Lower lobe of right lung (tissue), 2 donors: ENCODE data around the gene CNIH3. TPM values are rescaled to one million over a fixed set of nuclear protein-coding genes. Genes with fewer than 3 reads are reported as not detected.
A peak's percentile ranks its signal among the peaks of the same experiment; 100 is the strongest.

Source experiments
- ATAC-seq, 2 donors: fragments of 200-7000 bp; cut with Tn5 transposase; one replicate each; pipeline ENCODE4 v1.9.1; 2020 to 2022; ENCODE audit warnings: mild to moderate bottlenecking in 2 of 2, moderate library complexity in 2 of 2
- DNase-seq: peaks from one replicate; pipeline ENCODE4 v3.0.0-alpha.2; 2020
- H3K27ac ChIP-seq: fragments of 200-600 bp; one replicate; pipeline ENCODE4 v1.8.0; 2022
- H3K27me3 ChIP-seq: fragments of 200-600 bp; one replicate; pipeline ENCODE4 v1.8.0; 2022; ENCODE audit warnings: low read depth
- H3K36me3 ChIP-seq: fragments of 200-600 bp; one replicate; pipeline ENCODE4 v1.8.0; 2022; ENCODE audit warnings: mild to moderate bottlenecking
- H3K4me1 ChIP-seq: fragments of 200-600 bp; one replicate; pipeline ENCODE4 v1.8.0; 2022
- H3K4me3 ChIP-seq: fragments of 200-600 bp; one replicate; pipeline ENCODE4 v1.8.0; 2022; ENCODE audit warnings: mild to moderate bottlenecking
- H3K9me3 ChIP-seq: fragments of 200-600 bp; one replicate; pipeline ENCODE4 v1.8.0; 2022
- intact Hi-C: fragments of 100-400 bp; cut with DNase I; formaldehyde crosslinking; loops from one replicate; pipeline ENCODE4 v1.11.0; 2022
- total RNA-seq: library from RNA; stranded (reverse); fragmentation: NEBNext Ultra II Directional; extraction: Animal tissue kit (Norgen Biotek cat#: 25700); gene quantifications from one replicate; pipeline ENCODE4 v1.2.1, GENCODE V29; 2021
- TF ChIP-seq, protein P1 (sequence below): fragments of 200-600 bp; IDR thresholded peaks from one replicate; pipeline ENCODE4 v1.8.0; 2022; ENCODE audit warnings: antibody characterized with exemption, mild to moderate bottlenecking
- donor health status: DM: no; HTN: yes; CAD: no; lungs with severe emphysema.

The CNIH3 gene
- total RNA-seq, 1 donor from 2014 or later: 2.1 TPM

DNA sequence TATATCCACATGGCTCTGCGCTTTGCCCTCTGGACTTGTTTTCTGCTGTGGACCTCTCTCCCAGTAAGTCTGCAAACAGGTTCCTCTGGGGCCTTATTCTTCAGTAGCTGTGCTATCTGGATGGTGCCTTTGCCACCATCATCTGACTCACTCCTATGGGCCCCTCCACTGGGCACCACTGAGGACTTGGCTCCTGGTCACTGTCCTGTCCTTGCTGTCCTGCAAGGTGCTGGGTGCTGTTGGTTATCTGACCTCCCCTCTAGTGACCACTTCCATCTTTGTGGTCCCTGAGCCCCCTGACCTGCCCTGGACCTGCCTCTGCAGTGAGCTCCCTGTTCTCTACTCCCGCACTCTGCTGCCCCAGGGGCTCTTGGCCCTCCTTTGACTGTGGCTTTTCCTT lies 6.7 kb downstream of the CNIH3 start:
- ATAC-seq: no peak

DNA sequence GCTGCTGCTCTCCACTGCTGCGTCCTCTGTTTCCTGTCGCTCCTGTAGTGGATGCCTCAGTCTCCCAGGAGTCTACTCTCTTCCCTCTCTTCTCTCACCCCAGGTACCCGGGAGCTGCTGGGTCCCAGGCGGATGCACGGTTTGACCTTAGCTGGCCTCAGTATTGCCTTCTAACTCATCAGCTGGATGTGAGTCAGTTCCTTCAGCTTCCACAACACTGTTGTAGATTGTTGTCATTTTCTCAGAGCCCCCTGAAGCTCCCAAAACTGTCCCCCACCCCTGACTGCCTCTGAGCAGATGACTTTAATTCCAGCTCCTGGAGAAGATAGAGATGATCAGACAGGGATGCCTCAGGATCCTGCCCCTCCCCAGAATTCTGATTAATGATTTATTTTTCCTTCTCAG lies 7.2 kb downstream of the CNIH3 start:
- no peak for DNase-seq
- H3K27me3 ChIP-seq: peaks cover 15% of the 10 kb centered on the region
- H3K27ac ChIP-seq: no peak overlapping the region
- TF ChIP-seq, protein P1, sequence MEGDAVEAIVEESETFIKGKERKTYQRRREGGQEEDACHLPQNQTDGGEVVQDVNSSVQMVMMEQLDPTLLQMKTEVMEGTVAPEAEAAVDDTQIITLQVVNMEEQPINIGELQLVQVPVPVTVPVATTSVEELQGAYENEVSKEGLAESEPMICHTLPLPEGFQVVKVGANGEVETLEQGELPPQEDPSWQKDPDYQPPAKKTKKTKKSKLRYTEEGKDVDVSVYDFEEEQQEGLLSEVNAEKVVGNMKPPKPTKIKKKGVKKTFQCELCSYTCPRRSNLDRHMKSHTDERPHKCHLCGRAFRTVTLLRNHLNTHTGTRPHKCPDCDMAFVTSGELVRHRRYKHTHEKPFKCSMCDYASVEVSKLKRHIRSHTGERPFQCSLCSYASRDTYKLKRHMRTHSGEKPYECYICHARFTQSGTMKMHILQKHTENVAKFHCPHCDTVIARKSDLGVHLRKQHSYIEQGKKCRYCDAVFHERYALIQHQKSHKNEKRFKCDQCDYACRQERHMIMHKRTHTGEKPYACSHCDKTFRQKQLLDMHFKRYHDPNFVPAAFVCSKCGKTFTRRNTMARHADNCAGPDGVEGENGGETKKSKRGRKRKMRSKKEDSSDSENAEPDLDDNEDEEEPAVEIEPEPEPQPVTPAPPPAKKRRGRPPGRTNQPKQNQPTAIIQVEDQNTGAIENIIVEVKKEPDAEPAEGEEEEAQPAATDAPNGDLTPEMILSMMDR: no peak
- no peaks in the 10 kb centered on the region for H3K9me3 ChIP-seq
- intact Hi-C loops: no loop called here
- H3K36me3 ChIP-seq: no peaks in the 10 kb centered on the region
- no peak for ATAC-seq
- no peaks in the 10 kb centered on the region for H3K4me1 ChIP-seq
- no peak overlapping the region for H3K4me3 ChIP-seq

More for the DNA sequence above, 6.7 kb downstream of the CNIH3 start:
- no peak overlapping the region for H3K27ac ChIP-seq
- H3K4me3 ChIP-seq: no peak overlapping the region
- H3K36me3 ChIP-seq: no peaks in the 10 kb centered on the region
- intact Hi-C loops: no loop called here
- H3K9me3 ChIP-seq: no peaks in the 10 kb centered on the region
- no peak for DNase-seq
- H3K27me3 ChIP-seq: peaks cover 19% of the 10 kb centered on the region
- TF ChIP-seq, protein P1: no peak
- H3K4me1 ChIP-seq: no peaks in the 10 kb centered on the region

DNA sequence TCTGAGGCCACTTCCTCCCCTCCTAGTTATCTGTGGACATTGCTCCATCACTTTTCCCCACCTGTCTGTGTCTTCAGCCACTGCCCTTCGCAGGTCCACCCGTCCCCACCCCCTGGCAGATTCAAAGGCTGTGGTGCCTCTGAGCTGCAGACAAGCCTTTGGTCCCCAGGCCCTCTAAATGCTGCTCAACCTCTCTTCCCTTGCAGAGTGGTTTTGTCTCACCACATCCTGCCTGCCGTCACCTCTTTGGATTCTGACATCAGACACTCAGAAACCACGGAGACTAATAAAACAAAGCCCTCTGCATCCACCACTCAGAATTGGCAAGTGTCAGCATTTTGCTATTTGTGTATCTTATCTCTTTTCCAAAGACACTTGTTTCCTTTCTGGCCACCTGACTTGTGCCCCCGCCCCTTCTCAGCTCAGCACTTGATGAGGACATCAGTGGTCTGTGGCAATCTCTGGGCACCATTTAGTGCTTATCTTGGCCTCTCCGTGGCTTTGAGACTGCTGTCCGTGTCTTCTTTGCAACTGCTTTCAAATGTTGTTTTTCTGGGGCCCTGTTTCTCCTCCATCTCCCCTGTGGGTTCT lies 7.7 kb downstream of the CNIH3 start:
- H3K4me1 ChIP-seq: no peaks in the 10 kb centered on the region
- ATAC-seq: peak; percentile 58 to 64
- H3K9me3 ChIP-seq: no peaks in the 10 kb centered on the region
- no peak overlapping the region for H3K4me3 ChIP-seq
- H3K27me3 ChIP-seq: peaks cover 9% of the 10 kb centered on the region
- TF ChIP-seq, protein P1: no peak
- no peak for DNase-seq
- no peaks in the 10 kb centered on the region for H3K36me3 ChIP-seq
- intact Hi-C loops: no loop called here
- H3K27ac ChIP-seq: no peak overlapping the region

DNA sequence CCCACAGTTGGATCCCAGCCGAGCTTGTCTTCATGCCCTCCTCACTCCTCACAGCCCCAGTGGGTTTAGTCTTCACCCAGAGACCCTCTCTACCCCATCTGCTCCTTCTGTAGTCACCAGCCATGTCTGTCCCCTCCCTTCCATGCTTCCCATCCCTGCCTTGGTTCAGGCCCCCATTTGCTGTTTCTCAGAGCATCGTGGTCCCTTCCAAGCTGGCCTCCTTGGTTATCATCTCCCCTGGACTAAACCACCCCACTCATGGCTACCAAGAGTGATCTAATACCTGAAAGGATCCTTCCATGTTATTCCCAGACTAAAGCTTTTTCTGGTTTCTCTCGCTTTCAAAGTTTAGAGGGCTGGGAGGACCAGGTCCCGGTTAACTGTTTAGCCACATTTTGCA lies 8.3 kb downstream of the CNIH3 start:
- ATAC-seq: no peak
- peaks cover 3% of the 10 kb centered on the region for H3K27me3 ChIP-seq
- no peaks in the 10 kb centered on the region for H3K9me3 ChIP-seq
- TF ChIP-seq, protein P1: no peak
- H3K4me1 ChIP-seq: no peaks in the 10 kb centered on the region
- H3K4me3 ChIP-seq: no peak overlapping the region
- no peaks in the 10 kb centered on the region for H3K36me3 ChIP-seq
- no peak overlapping the region for H3K27ac ChIP-seq
- no peak for DNase-seq
- intact Hi-C loops: no loop called here

DNA sequence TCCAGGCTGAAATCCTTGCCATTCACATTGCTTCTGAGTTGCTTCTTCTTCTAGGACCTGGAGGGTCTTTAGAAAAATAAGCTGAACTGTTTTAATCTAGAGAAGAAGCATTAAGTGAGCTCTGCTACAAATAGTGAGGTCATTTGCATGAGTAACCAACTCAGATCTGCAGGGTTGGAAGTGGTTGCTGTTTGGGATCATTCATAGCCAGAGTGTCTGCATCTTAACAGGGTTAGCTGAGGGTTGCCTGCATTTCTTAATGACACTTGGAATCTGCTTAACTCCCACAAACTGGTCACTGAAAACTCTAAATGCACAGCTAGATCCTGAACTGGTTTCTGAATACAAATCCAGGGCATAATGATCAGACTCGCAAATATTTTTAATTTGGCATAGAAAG lies 9.9 kb downstream of the CNIH3 start:
- no peaks in the 10 kb centered on the region for H3K27me3 ChIP-seq
- no peaks in the 10 kb centered on the region for H3K4me1 ChIP-seq
- no peak overlapping the region for H3K4me3 ChIP-seq
- no peaks in the 10 kb centered on the region for H3K9me3 ChIP-seq
- H3K36me3 ChIP-seq: no peaks in the 10 kb centered on the region
- ATAC-seq (no peak), DNase-seq (no peak)
- intact Hi-C loops: no loop called here
- TF ChIP-seq, protein P1: no peak
- no peak overlapping the region for H3K27ac ChIP-seq

DNA sequence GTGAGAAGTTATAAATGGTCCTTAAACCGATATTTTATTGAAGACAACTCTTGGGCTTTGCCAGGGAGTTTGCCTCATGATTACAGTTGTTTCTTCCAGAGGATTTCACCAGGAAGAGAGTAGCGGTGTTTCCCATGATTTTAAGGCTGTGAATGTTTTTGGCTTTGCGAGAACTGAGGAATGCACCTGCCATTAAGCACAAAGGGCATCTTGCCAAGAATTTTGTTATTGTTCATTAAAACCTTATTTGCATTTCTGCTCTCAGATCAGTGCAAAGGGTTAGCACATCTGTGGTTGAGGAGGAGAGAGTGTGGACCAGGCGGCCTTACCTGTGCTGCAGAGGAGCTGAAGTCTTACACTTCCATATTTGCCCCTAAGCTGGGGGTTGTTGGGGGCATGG lies 13.8 kb downstream of the CNIH3 start:
- ATAC-seq: no peak
- intact Hi-C loops: no loop called here
- TF ChIP-seq, protein P1: no peak

More for the DNA sequence above, 13.8 kb downstream of the CNIH3 start:
- DNase-seq: no peak
- H3K9me3 ChIP-seq: no peaks in the 10 kb centered on the region
- H3K4me1 ChIP-seq: no peaks in the 10 kb centered on the region
- no peak overlapping the region for H3K4me3 ChIP-seq
- H3K27ac ChIP-seq: no peak overlapping the region
- no peaks in the 10 kb centered on the region for H3K36me3 ChIP-seq
- no peaks in the 10 kb centered on the region for H3K27me3 ChIP-seq
